Motor neuron (in vitro differentiated cells): ENCODE data around the gene DNHD1. TPM values are rescaled to one million over a fixed set of nuclear protein-coding genes. Genes with fewer than 3 reads are reported as not detected.
A peak's percentile ranks its signal among the peaks of the same experiment; 100 is the strongest.

Experiments used
- ATAC-seq, 8 experiments: fragments of 200-7000 bp; cut with Tn5 transposase; replicated peaks in 6 of 8; 2 replicates each; pipeline ENCODE4 v1.8.0; 2021; ENCODE audit warnings: mild to moderate bottlenecking in 8 of 8, moderate library complexity in 8 of 8
- H3K27ac ChIP-seq, 2 donors: fragments of 250-450 bp; sonication (Bioruptor Pico); 2 replicates each; pipeline ENCODE4 v1.9.0; 2021; ENCODE audit warnings: antibody characterized with exemption in 2 of 2, mild to moderate bottlenecking in 2 of 2, moderate library complexity in 1 of 2
- H3K4me1 ChIP-seq, 2 donors: fragments of 250-450 bp; sonication (Bioruptor Pico); replicated peaks in 1 of 2; 2 replicates each; pipeline ENCODE4 v1.6.1; 2021; ENCODE audit warnings: antibody characterized with exemption in 2 of 2, mild to moderate bottlenecking in 2 of 2, moderate library complexity in 1 of 2
- H3K4me3 ChIP-seq, 5 donors: fragments of 250-450 bp; sonication (Bioruptor Pico); 2 replicates each; pipeline ENCODE4 v1.9.0; 2021; ENCODE audit warnings: antibody characterized with exemption in 5 of 5, mild to moderate bottlenecking in 5 of 5, moderate library complexity in 4 of 5
- WGBS, 10 experiments: fragments of 450-650 bp; shearing (Covaris generic); methylation state at CpG; one replicate each; pipeline ENCODE4 v1.0.0; 2022; 5-methylcytosine and 5-hydroxymethylcytosine counted together
- in situ Hi-C, 9 experiments: fragments of 400-800 bp; cut with MboI; loops; one replicate each; pipeline ENCODE4 v1.15.0; 2021; ENCODE audit warnings: low sequenced_read_pairs in 9 of 9, low pct_unique_long_range_greater_than_20kb in 2 of 9; ENCODE audit not compliant: unreplicated experiment in 9 of 9
- total RNA-seq, 8 experiments: library from RNA; unstranded; fragments of 300-600 nt; gene quantifications; 2 replicates each; pipeline versions ENCODE4 v1.2.3 to v1.2.4, GENCODE V29; 2022

The DNHD1 gene
- 10 to 100 TPM in 4 of 8 experiments, 1 to 10 TPM in 4; 4.5 to 23.6 (median 10.0) TPM for total RNA-seq

GRCh38 chr11:6497069-6497839 is at the start of gene DNHD1:
Gene DNHD1 (plus strand): TSS chr11:6497280. CDS start chr11:6498216, 936 bp downstream.
- no peak within 1 kb of the TSS for H3K27ac ChIP-seq
- in situ Hi-C loops: no loop called here

GRCh38 chr11:6448574-6448973 is 48.5 kb upstream of the DNHD1 start:
- in situ Hi-C loops: no loop called here
- Histone ChIP-seq H3K4me1 (no peaks in the 10 kb centered on the region), H3K27ac (no peak overlapping the region), H3K4me3 (no peak overlapping the region)
- ATAC-seq: no peak
- WGBS, 10 experiments: no CpG with 5 or more reads among the region's 3 CpGs

More at GRCh38 chr11:6497069-6497839, at the start of gene DNHD1:
- ATAC-seq: peak in 2 of 8 experiments; percentile 19 to 21
- WGBS, 10 experiments: 30 to 100% (median 58%) methylated on average over 1 to 6 of the region's 33 CpGs; no CpG with 5 or more reads in 6 of the 10 experiments
- no peaks in the 10 kb centered on the region for H3K4me1 ChIP-seq
- no peak within 1 kb of the TSS for H3K4me3 ChIP-seq

GRCh38 chr11:6452219-6452618 is 44.9 kb upstream of the DNHD1 start:
- in situ Hi-C loops: no loop called here
- 80 to 100% (median 80%) methylated on average over 1 to 3 of the region's 3 CpGs; no CpG with 5 or more reads in 7 of the 10 experiments for WGBS, 10 experiments
- no peak for ATAC-seq

GRCh38 chr11:6453152-6453551 is 43.9 kb upstream of the DNHD1 start:
- H3K27ac ChIP-seq: no peak overlapping the region
- no peak overlapping the region for H3K4me3 ChIP-seq
- in situ Hi-C loops: no loop called here
- ATAC-seq: no peak
- no peaks in the 10 kb centered on the region for H3K4me1 ChIP-seq
- WGBS, 10 experiments: 86 to 100% (median 100%) methylated on average over 1 to 2 of the region's 2 CpGs; no CpG with 5 or more reads in 4 of the 10 experiments

More at GRCh38 chr11:6452219-6452618, 44.9 kb upstream of the DNHD1 start:
- Histone ChIP-seq H3K4me3 (no peak overlapping the region), H3K27ac (no peak overlapping the region), H3K4me1 (no peaks in the 10 kb centered on the region)

GRCh38 chr11:6455070-6455469 is 42.0 kb upstream of the DNHD1 start:
- Histone ChIP-seq H3K4me3 (no peak overlapping the region), H3K4me1 (no peaks in the 10 kb centered on the region), H3K27ac (no peak overlapping the region)
- in situ Hi-C loops: no loop called here
- 0 to 83% (median 57%) methylated on average over 1 to 2 of the region's 2 CpGs; no CpG with 5 or more reads in 3 of the 10 experiments for WGBS, 10 experiments
- ATAC-seq: no peak

GRCh38 chr11:6456361-6457073 is 40.6 kb upstream of the DNHD1 start:
- H3K4me3 ChIP-seq: no peak overlapping the region
- ATAC-seq: no peak
- H3K27ac ChIP-seq: no peak overlapping the region
- in situ Hi-C loops: no loop called here
- whole genome bisulfite sequencing, 10 experiments: 80 to 100% (median 95%) methylated on average over 2 to 16 of the region's 56 CpGs; no CpG with 5 or more reads in 2 of the 10 experiments
- no peaks in the 10 kb centered on the region for H3K4me1 ChIP-seq

GRCh38 chr11:6457581-6458320 is 39.3 kb upstream of the DNHD1 start:
- 80% methylated on average over 1 to 4 of the region's 26 CpGs; no CpG with 5 or more reads in 7 of the 10 experiments for WGBS, 10 experiments
- in situ Hi-C loops: no loop called here
- no peaks in the 10 kb centered on the region for H3K4me1 ChIP-seq
- H3K4me3 ChIP-seq: no peak overlapping the region
- H3K27ac ChIP-seq: no peak overlapping the region
- no peak for ATAC-seq

- WGBS, 10 experiments: 62 to 100% (median 77%) methylated on average over 1 to 2 of the region's 2 CpGs; no CpG with 5 or more reads in 5 of the 10 experiments
- Histone ChIP-seq H3K27ac (no peak overlapping the region), H3K4me1 (no peaks in the 10 kb centered on the region), H3K4me3 (no peak overlapping the region)
- ATAC-seq: peak in 1 of 8 experiments; percentile 83
- in situ Hi-C loops: no loop called here
Measured at GRCh38 chr11:6458352-6459098, 38.6 kb upstream of the DNHD1 start.

- no peak overlapping the region for H3K27ac ChIP-seq
- WGBS, 10 experiments: 43 to 100% (median 60%) methylated on average over 1 of the region's 1 CpG; no CpG with 5 or more reads in 5 of the 10 experiments
- peak in 1 of 8 experiments; percentile 42 for ATAC-seq
Measured at GRCh38 chr11:6459099-6459450, 38.0 kb upstream of the DNHD1 start.

GRCh38 chr11:6468712-6469495 is 28.2 kb upstream of the DNHD1 start:
- Histone ChIP-seq H3K4me1 (peaks cover 11% of the 10 kb centered on the region in 2 donors), H3K27ac (no peak overlapping the region), H3K4me3 (no peak overlapping the region)
- WGBS, 10 experiments: 14 to 100% (median 65%) methylated on average over 1 to 4 of the region's 6 CpGs; no CpG with 5 or more reads in 1 of the 10 experiments
- peak; percentile 32 to 67 (median 60) for ATAC-seq
- in situ Hi-C loops: no loop called here

More at GRCh38 chr11:6459099-6459450, 38.0 kb upstream of the DNHD1 start:
- no peak overlapping the region for H3K4me3 ChIP-seq
- H3K4me1 ChIP-seq: no peaks in the 10 kb centered on the region
- in situ Hi-C loops: no loop called here

GRCh38 chr11:6469599-6469998 is 27.5 kb upstream of the DNHD1 start:
- in situ Hi-C loops: no loop called here

GRCh38 chr11:6472934-6473333 is 24.1 kb upstream of the DNHD1 start:
- in situ Hi-C loops: no loop called here
- peaks cover 16% of the 10 kb centered on the region in 2 donors for H3K4me1 ChIP-seq
- H3K4me3 ChIP-seq: peak overlapping the region; percentile 49 to 90 (median 50)
- peak overlapping the region; percentile 26 to 65 for H3K27ac ChIP-seq
- 0 to 20% methylated on average over 1 of the region's 1 CpG; no CpG with 5 or more reads in 8 of the 10 experiments for WGBS, 10 experiments
- ATAC-seq: no peak

More at GRCh38 chr11:6469599-6469998, 27.5 kb upstream of the DNHD1 start:
- Histone ChIP-seq H3K4me1 (peaks cover 14% of the 10 kb centered on the region in 2 donors), H3K4me3 (no peak overlapping the region), H3K27ac (no peak overlapping the region)
- WGBS, 10 experiments: 91 to 100% (median 100%) methylated on average over 1 of the region's 1 CpG; no CpG with 5 or more reads in 5 of the 10 experiments
- no peak for ATAC-seq
